ENCODE results near the gene RAB5A. TPM values are rescaled to one million over a fixed set of nuclear protein-coding genes. Genes with fewer than 3 reads are reported as not detected.
"Not testable (repeated sequence)": the region's sequence is repeated elsewhere in the genome, so short reads cannot be mapped to it uniquely, and the experiment has no call there.

RAB5A gene, protein sequence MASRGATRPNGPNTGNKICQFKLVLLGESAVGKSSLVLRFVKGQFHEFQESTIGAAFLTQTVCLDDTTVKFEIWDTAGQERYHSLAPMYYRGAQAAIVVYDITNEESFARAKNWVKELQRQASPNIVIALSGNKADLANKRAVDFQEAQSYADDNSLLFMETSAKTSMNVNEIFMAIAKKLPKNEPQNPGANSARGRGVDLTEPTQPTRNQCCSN
- 10 to 100 TPM; 66.6 to 87.6 (median 83.7) TPM for polyA plus RNA-seq (ENCODE audit: insufficient read length in 4 of 4)

DNA sequence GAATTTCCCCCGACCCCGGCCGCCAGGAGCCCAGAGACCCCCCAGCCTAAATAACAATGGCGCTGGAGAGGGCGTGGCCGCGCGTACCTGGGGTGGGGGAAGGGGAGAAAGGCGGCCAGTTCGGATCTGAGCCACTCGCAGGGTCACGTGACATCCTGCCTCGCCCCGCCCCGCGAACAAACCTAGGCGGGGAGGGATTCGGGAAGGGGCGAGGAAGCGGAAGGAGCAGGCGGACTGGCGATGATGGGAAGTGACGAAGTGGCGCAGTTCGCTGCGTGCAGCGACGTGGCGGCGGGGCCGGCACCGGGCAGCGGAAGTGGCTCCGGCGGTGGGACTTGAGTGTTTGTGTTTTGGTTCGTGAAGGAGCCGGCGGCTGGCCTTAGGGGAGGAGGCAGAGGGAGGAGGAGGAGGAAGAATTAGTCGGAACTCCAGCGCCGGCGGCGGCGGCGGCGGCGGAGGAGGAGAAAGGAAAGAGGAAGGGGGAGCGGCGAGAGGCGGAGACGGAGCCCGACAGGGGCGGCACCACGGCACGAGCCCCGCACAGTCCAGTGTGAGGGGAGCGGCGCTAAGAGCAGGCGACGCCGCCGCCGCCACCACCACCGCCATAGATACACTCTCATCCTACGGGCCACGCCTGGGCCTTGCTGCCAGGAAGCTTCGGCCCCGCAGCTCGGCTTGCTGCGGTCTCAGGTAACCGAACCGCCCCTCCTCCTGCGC lies at the start of gene RAB5A:
TSS of gene RAB5A (plus strand) at position 266 of the 717 bp plus-strand sequence. CDS start 3,802 bp downstream, outside the sequence.
- peak; percentile 91 to 97 (median 96) for DNase-seq (ENCODE audit: low read depth in 4 of 4, low spot score in 3 of 4)

DNA sequence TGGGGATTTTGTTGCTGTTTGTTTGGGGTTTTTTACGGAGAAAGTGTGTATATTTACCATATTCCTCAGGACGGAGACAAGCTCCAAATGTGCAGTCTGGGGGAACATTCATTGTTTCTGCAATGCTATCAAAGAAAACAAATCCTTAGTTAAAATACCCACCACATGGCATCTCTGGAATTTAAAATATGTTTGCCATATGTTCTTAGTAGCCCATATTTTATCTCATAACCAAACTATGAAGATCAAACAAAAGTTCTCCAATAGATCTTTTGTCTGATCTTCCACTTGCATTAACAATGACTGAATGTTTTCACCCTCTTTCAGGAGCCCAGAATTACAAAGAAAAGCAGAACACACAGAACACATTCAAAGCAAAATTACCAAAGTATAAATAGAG lies 48.2 kb upstream of the RAB5A start:
- DNase-seq (ENCODE audit: low read depth in 4 of 4, low spot score in 3 of 4): no peak

DNA sequence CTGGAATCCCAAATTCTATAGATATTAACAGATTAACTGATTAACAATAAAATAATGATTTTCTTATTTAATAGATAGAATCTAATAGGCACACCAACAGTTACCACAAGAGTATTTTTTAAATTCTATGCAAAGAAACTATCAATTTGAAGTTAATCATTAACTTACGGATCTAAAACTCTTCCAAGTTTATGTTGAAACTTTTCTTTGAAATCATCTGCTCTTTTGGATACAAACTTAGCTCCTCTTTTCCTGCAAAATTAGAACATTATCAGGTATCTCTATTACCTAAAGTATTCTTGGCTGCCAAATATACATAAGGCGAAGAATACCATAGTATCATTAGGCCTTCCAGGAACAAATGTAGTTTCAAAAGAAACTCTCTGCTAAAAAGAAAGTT lies 47.6 kb upstream of the RAB5A start:
- no peak for DNase-seq (ENCODE audit: low read depth in 4 of 4, low spot score in 3 of 4)

DNA sequence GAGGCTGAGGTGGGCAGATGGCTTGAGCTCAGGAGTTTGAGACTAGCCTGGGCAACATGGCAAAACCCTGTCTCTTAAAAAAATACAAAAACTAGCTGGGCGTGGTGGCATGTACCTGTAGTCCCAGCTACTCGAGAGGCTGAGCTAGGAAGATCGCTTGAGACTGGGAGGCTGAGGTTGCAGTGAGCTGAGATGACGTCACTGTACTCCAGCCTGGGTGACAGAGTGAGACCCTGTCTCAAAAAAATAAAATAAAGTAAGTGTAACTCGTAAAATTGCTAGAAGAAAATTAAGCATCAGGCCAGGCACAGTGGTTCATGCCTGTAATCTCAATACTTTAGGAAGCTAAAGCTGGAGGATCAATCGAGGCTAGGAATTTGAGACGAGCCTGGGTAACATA lies 47.1 kb upstream of the RAB5A start:
- not testable (repeated sequence) for DNase-seq (ENCODE audit: low read depth in 4 of 4, low spot score in 3 of 4)

DNA sequence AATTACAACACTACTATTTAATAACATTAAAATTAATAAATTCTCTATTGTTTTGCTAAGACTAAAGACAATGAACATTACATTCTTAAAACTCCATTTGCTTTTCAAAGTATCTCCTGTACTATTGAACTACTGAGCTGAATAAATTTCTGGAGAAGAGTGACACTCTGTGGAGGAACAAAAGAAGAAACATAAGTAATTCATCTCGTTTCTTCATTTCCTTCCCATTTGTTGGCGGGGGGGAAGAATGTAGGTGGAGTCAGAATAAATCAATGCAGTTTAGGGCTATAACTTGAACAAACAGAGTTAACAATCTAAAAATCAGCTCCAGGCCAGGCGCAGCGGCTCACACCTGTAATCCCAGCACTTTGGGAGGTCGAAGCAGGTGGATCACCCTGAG lies 45.6 kb upstream of the RAB5A start:
- DNase-seq (ENCODE audit: low read depth in 4 of 4, low spot score in 3 of 4): no peak

DNA sequence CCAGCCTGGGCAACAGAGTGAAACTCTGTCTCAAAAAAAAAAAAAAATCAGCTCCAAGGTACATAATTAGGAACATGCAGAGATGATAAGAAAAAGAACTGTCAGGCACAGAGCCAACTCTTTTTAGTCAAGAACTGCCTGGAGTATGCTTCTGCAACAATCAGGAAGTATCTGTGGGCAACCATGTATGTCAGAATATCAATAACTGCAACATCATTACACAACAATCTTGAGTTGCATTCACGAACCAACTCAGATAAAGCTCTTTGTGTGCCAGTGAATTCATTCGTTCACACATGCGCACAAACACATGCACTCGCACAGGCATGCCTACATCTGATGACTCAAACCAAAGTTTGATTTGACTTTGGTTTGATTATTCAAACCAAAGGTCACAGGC lies 45.0 kb upstream of the RAB5A start:
- no peak for DNase-seq (ENCODE audit: low read depth in 4 of 4, low spot score in 3 of 4)

DNA sequence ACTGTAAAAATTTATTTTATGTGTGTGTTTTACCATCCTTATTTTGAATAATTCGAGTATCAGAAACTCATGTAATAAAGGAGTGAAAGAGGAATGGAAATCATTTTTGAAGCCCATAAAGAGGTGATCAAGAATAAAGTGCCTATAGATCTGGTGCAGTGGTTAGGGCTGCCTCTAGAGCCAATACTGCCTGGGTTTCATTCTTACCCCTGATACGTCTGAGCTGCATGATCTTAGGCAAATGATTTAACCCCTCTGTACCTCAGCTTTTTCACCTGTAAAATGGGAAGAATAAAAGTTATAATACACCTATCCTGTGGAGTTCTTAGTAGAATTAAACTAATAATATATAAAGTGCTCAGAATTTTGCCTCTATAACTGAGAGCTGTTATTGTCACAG lies 43.2 kb upstream of the RAB5A start:
- no peak for DNase-seq (ENCODE audit: low read depth in 4 of 4, low spot score in 3 of 4)

DNA sequence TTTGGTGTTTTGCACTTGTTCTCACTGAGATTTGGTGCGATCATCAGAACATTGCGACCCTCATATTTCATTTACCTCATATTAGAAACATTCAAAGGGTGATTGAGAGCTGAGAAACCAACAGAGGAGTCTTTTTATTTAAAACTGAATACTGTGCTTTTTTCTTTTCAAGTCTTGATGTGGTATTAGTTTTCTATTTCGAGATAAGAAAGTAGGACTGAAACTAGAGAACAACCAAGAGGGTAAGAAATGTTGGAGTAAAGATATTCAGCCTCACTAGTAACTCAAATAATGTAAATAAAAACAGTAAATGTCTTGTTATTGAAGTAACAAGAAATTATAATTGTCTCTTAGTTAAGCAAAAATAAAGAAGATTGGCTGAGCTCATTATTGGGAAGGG lies 39.4 kb upstream of the RAB5A start:
- DNase-seq (ENCODE audit: low read depth in 4 of 4, low spot score in 3 of 4): no peak

DNA sequence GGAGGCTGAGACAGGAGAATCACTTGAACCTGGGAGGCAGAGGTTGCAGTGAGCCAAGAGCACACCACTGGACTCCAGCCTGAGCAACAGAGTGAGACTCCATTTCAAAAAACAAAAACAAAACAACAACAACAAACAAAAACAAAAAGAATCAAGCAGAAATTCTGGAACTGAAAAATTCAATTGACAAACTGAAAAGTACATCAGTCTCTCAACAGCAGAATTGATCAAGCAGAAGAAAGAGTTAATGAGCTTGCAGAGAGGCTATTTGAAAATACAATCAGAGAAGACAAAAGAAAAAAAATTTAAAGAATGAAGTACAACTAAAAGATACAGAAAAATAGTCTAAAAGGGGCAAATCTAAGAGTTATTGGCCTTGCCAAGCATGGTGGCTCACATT lies 35.4 kb upstream of the RAB5A start:
- DNase-seq (ENCODE audit: low read depth in 4 of 4, low spot score in 3 of 4): no peak

DNA sequence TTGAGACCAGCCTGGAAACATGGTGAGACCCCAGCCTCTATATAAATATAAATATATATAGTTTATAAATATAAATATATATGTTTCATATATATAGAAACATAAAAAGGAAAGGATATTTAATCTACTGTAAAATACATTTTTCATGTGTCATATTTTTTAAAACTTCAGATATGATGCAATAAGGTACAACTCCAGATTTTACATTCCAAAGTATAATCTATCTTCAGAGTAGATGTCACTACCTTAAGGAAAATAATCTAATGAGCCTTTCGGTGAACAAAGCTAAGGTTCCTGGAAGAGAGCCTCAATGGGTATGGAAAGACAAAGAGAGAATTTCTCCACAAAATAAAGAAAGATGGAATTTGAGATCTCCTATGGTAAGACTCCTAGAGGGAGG lies 29.7 kb upstream of the RAB5A start:
- no peak for DNase-seq (ENCODE audit: low read depth in 4 of 4, low spot score in 3 of 4)

DNA sequence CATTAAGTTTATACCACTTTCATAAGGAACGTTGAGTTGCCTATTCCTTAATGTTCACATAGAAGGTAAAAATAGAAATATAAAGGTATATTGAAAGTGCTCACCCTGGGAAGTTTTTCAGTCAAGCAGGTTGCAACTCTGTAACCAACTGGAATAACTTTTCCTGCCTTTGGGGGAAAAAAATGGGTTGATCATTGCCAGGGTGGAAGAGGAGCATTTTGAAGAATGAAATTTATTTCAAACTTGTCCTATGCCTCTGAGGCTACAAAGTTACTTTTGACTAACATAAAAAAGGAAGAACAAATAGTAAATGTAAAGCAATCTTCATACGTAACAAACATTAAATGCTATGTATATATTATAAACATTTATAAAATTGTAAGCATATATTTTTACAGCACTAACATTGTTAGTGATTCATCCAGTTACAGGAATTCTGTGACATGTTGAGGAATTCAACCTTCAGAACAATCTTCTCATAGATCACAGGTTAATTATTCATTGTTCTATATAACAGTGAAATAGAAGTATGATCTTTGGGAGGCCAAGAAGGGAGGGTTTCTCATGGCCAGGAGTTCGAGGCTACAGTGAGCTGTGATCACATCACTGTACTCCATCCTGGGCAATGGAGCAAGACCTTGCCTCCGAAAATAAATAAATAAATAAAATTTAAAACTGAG lies 26.4 kb upstream of the RAB5A start:
- no peak for DNase-seq (ENCODE audit: low read depth in 4 of 4, low spot score in 3 of 4)

DNA sequence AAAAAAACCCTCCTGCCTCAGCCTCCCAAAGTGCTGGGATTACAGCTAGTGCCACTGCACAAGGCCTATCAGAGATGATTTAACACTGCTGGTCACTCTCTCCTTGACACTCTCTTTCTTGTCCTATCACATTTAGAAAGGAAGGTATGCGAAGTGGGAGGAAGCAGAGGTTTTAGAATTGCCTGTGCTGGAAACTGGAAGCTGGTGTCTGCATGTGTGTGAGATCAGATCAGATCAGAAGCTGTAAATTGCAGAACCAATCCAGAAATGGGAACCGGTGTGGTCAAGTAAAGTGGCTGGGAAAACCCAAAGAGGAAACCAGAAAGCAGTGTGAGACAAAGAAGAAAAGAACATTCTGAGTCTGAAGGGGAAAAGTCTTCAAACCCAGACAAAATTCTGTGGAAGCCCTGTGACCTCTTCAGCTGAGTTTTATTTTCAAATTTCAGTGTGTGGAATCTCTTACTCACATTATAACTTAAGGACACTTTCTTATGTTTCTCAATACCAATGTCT lies 15.7 kb upstream of the RAB5A start:
- no peak for DNase-seq (ENCODE audit: low read depth in 4 of 4, low spot score in 3 of 4)

DNA sequence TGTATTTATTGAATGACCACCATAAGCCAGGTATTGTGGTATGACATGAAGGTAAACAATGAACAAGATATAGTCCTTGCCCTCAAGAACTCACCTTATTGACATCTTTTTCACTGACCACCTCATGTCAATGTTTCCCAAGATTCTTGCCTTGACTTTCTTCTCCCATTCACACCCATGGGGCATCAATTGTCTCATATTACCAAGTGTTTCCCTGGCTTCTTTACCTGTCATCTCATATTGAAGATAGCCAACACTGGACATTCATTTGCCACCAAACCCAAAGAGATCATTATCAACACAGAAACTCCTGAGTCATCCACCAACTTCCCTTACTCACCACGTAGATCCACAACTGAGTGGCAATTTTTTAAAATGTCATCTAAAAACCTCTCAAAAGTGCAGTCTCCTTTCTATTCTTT lies 15.1 kb upstream of the RAB5A start:
- no peak for DNase-seq (ENCODE audit: low read depth in 4 of 4, low spot score in 3 of 4)

DNA sequence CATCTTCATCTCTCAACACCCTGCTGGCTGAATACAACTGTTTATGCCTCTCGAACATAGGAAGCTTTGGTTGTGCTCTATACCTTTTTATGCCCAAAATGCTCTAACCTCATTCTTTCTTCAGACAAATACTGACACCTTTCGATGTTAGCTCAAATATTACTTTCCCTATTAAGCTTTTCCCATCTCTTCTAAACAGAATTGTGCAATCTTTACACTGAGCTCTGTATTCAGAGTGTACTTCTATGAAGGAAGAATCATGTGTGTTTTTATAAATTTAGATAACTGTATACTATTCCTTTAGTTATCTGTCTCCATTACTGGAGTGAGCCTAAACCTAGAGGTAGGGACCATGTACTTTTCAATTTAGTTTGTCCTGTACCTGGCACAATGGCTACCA lies 14.5 kb upstream of the RAB5A start:
- DNase-seq (ENCODE audit: low read depth in 4 of 4, low spot score in 3 of 4): no peak

DNA sequence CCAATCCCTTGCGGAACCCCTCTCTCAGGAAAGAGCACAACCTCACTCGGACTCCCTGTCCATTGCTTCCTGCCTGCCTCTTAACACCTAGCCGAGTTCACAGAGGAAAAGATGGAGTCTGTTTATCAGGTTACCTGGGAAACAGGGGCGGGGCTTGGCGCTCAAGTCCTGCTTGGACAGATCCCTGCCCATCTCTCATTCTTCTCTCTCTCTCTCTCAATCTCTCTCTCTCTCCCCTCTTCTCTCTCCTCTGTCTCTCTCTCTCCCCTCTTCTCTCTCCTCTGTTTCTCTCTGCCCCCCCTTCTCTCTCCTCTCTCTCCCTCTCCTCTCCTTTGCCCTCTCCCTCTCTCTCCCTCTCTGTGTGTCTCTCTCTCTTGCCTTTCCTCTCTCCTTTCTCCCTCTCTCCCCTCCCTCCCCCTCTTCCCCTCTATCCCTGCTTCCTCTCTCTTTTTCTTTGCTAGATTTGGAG lies 12.8 kb upstream of the RAB5A start, which contains the start of gene EFHB:
TSS of gene EFHB (minus strand) at position 120 of the 469 bp plus-strand sequence. CDS start 199 bp downstream, outside the sequence.
- peak in 3 of 4 donors; percentile 4 to 20 (median 6) for DNase-seq (ENCODE audit: low read depth in 4 of 4, low spot score in 3 of 4)

DNA sequence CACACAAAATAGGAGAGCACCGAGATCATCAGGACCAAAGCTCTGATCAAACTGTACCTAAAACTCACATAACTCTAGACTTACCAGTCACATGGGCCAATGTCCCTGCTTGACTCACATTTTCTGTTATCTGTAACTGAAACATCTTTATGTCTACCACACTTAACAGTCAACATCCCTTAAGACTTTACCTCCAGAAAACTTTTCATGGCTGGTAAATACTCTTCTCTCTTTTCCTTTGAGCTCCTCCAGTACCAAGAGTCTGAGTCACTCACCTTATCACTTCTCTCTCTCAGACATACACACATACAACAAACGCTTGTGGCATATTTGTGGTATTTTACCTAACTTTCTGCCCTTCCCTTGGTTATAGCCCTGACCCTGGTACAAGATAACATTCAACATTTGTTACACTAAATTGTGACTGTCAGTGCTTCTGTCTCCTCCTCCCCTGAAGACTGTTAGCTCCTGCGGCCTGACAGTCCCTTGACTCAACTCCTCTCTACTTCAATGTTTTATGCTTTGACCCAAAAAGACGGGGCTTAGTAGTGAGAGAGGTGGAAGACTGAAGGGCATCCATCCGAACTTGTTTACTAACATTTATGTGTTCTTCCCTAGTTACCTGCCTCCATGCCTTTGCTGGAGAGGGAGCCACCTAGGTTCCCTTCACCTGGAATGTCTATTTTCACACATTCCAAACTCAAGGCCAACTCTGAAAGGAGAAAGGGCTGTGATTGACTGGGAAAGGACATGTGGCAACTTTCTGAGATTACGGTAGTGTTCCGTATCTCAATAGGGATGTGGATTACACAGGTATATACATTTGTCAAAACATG lies 9.2 kb upstream of the RAB5A start:
- DNase-seq (ENCODE audit: low read depth in 4 of 4, low spot score in 3 of 4): no peak

DNA sequence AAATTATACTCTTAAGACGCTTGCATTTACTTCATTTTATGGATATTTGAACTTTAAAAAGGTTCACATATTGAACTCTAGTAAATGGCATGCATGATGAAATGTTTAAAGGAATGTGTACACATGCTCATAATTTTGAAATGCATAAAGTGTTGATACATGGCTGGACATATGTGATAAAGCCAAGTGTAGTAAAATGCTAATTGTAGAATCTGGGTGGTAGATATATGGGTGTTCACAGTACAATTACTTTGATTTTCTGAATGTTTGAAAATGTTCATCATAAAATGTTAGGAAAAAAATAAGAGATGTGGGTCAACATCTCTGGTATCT lies 8.6 kb upstream of the RAB5A start:
- DNase-seq (ENCODE audit: low read depth in 4 of 4, low spot score in 3 of 4): no peak

DNA sequence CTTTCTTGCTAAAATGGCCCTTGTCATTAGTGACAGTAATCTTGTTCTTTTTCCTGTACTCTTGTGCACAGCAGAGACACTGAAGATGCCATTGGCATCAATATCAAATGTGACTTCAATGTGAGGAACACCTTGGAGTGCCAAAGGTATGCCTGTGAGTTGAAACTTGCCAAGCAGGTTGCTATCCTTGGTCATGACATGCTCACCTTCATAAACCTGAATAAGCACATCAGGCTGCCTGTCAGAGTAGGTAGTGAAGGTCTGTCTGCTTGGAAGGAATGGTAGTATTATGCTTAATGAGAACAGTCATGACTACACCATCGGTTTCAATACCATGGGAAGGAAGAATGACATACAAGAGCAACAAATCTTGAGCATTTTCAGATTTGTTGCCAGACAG lies 6.3 kb upstream of the RAB5A start:
- DNase-seq (ENCODE audit: low read depth in 4 of 4, low spot score in 3 of 4): no peak

DNA sequence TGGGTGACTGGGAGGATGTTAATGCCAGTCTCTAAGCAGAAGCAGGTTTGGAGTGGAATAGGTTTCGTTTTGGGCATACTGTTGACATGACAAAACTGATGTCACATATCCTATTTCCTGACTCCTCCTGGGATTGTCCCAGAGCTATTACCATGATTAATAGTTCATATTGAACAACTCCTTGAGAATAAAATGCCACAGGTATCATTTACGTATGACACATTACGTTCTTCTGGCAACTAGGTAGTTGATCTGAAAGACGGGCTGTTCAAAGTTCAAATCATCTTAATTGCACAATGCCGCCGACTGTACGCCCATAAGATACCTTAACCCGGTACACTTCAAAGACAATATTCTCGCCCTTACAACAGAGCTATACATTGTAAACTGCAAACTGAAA lies 1.4 kb upstream of the RAB5A start:
- no peak for DNase-seq (ENCODE audit: low read depth in 4 of 4, low spot score in 3 of 4)

DNA sequence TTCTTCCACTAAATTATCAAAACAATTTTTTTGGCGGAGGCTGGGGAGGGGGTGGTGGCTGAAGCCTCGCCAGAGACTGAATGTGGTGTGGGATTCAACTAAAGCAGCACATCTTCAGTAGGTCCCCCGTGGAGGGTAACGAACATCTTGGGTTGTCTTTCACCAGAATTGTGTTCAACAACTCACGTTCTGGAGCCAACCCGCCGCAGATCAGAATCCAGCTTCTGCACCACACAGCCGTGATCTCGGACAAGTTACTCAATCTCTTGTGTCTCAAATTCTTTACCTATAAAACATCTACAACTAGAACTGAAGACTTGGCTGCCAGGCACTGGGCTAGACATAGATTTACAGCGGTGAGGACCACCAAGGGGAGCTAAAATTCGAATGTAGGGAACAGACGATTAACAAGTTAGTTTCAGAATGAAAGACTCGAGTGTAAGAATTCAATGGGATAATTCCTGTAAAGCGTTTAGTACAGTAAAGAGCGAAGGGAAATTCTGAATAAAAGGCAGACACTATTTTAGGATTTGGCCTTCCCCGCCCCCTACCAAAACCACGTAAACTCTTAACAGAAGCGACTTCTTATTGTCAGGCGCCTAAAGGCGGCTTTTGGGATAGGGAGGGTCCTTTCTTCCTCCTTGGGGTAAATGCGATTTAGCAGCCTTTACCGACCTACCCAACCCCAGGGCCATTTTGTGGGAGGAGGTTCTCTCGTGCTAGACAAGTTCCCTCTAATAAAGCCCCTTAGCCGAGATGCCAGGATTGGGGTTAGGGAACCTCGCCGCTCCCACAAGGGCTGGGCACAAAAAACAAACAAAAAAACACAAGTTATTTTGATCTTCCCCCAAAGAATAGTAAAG lies 697 bp upstream of the RAB5A start:
- no peak for DNase-seq (ENCODE audit: low read depth in 4 of 4, low spot score in 3 of 4)
